GM06990 (cell line): ENCODE results near the gene IRF2BP2.

ENCODE experiments used
- DNase-seq: peaks from one replicate; pipeline ENCODE4 v3.0.0-alpha.2; 2011; ENCODE audit not compliant: insufficient read length; ENCODE audit errors: extremely low read depth
- H3K27me3 ChIP-seq: replicated peaks from 2 replicates; pipeline ENCODE4 v1.6.0; 2011; ENCODE audit warnings: low read length; ENCODE audit not compliant: control insufficient read depth, insufficient read depth
- H3K36me3 ChIP-seq: 2 replicates; pipeline ENCODE4 v1.5.1; 2011; ENCODE audit warnings: low read length; ENCODE audit not compliant: control insufficient read depth, insufficient read depth
- H3K4me3 ChIP-seq: replicated peaks from 2 replicates; pipeline ENCODE4 v1.5.1; 2011; ENCODE audit warnings: low read depth, mild to moderate bottlenecking, control low read depth, low read length
- TF ChIP-seq, protein P1 (sequence below): IDR thresholded peaks from 2 replicates; pipeline ENCODE4 v1.5.1; 2011; ENCODE audit warnings: low read length, control low read depth, mild to moderate bottlenecking, inconsistent platforms; ENCODE audit not compliant: insufficient read depth, poor library complexity, severe bottlenecking

The IRF2BP2 gene

GRCh38 chr1:234624724-234625117 is 14.7 kb upstream of the IRF2BP2 start:
- no peak for DNase-seq

GRCh38 chr1:234621657-234622335 is 11.8 kb upstream of the IRF2BP2 start:
- Histone ChIP-seq H3K4me3 (no peak overlapping the region), H3K27me3 (no peaks in the 10 kb centered on the region), H3K36me3 (no peaks in the 10 kb centered on the region)
- TF ChIP-seq, protein P1, sequence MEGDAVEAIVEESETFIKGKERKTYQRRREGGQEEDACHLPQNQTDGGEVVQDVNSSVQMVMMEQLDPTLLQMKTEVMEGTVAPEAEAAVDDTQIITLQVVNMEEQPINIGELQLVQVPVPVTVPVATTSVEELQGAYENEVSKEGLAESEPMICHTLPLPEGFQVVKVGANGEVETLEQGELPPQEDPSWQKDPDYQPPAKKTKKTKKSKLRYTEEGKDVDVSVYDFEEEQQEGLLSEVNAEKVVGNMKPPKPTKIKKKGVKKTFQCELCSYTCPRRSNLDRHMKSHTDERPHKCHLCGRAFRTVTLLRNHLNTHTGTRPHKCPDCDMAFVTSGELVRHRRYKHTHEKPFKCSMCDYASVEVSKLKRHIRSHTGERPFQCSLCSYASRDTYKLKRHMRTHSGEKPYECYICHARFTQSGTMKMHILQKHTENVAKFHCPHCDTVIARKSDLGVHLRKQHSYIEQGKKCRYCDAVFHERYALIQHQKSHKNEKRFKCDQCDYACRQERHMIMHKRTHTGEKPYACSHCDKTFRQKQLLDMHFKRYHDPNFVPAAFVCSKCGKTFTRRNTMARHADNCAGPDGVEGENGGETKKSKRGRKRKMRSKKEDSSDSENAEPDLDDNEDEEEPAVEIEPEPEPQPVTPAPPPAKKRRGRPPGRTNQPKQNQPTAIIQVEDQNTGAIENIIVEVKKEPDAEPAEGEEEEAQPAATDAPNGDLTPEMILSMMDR: no peak
- DNase-seq: no peak

More at GRCh38 chr1:234624724-234625117, 14.7 kb upstream of the IRF2BP2 start:
- TF ChIP-seq, protein P1: no peak
- Histone ChIP-seq H3K4me3 (no peak overlapping the region), H3K36me3 (no peaks in the 10 kb centered on the region), H3K27me3 (no peaks in the 10 kb centered on the region)

- DNase-seq: no peak
- no peaks in the 10 kb centered on the region for H3K27me3 ChIP-seq
- TF ChIP-seq, protein P1: no peak
- no peaks in the 10 kb centered on the region for H3K36me3 ChIP-seq
- no peak overlapping the region for H3K4me3 ChIP-seq
These were observed 11.1 kb upstream of the IRF2BP2 start for GRCh38 chr1:234621127-234621468.

DNA sequence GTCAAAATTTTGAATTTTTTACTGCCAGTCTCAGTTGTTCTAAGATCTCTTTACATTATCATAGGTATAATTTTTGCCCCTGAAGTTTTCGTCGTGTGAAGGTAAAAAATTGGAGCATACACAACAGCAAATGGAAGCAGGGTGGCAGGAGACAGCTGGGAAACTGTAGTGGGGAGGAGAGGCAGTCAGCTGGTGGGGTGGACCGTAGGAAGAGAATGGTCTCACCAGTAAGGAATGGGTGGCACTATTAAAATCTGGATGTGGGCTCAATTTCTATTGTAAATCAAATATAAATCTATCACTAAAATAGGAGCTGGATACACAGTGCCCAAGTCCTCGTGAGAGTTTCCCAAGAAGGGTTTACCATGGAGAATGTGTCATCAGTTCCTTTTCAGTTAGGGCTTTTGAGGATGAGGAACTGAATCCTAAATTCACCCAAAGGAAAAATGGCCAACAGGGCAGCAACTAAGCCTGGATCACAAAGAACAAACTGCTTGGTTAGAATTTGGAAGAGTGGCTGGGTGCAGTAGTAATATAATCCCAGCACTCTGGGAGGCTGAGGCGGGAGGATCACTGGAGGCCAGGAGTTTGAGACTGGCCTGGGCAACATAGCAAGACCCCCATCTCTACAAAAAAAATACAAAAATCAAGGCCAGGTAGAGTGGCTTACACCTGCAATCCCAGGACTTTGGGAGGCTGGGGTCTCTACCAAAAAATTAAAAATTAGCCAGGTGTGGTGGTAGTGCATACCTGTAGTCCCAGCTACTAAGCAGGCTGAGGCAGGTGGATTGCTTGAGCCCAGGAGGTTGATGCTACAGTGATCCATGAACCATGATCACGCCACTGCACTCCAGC is 10.5 kb upstream of the IRF2BP2 start:
- Histone ChIP-seq H3K36me3 (no peaks in the 10 kb centered on the region), H3K4me3 (no peak overlapping the region), H3K27me3 (no peaks in the 10 kb centered on the region)
- TF ChIP-seq, protein P1: no peak
- DNase-seq: no peak

- no peak for DNase-seq
- Histone ChIP-seq H3K27me3 (no peaks in the 10 kb centered on the region), H3K36me3 (no peaks in the 10 kb centered on the region), H3K4me3 (no peak overlapping the region)
- TF ChIP-seq, protein P1: no peak
These were observed 9.8 kb upstream of the IRF2BP2 start for GRCh38 chr1:234619794-234620247.
